GM12892 (cell line): ENCODE data around the gene SCARB1.

ENCODE experiments used
- DNase-seq: peaks from one replicate; pipeline ENCODE4 v3.0.0; 2011; ENCODE audit not compliant: insufficient read length
- FAIRE-seq: peaks from 2 replicates; lab custom pipeline; 2011; peaks lifted over from hg19 to GRCh38; lab: Jason Lieb, UNC
- POLR2A ChIP-seq: IDR thresholded peaks from 2 replicates; pipeline ENCODE4 v1.6.1; 2011; ENCODE audit warnings: low read depth, low read length, control low read depth
- POLR2AphosphoS5 ChIP-seq: IDR thresholded peaks from 2 replicates; pipeline ENCODE4 v1.6.1; 2011; ENCODE audit warnings: low read depth, low read length, control low read depth
- TAF1 ChIP-seq: IDR thresholded peaks from 2 replicates; pipeline ENCODE4 v1.6.1; 2011; ENCODE audit warnings: low read depth, mild to moderate bottlenecking, control low read depth, low read length, borderline replicate concordance

The SCARB1 gene

DNA sequence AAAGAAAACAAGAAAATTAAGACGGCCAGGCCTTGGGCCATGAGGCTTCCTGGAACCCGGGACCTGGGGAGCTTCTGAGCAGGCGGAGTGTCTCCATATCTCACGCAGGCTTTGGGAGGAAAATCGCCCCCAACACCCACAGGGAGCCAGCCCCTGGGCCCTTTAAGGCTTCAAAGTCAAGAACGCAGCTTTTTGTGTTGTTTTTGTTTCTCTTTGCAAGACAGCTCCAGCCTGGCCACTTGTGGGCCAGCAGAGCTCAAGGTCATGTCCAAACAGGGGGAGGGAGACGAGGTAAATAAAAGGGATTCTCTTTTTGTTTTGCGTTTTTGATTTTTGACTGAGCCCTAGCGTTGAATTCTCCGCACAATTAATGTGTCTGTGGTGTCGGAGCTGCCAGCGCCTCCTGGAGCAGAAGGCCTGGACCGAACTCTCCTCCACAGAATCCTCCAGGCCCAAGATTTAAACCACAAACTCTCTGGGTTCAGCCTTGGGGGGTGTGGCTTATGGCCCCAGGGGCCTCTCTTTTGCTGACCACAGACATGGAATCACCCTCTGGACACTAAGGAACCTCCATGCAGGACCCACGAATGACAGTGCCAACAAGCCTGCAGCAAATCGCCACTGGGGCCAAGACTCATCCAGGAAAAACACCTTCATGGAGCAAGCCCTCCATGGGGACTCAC lies 8.2 kb downstream of the SCARB1 start:
- no peak for DNase-seq
- no peak for FAIRE-seq
- no peak for TF ChIP-seq POLR2A
- TF ChIP-seq TAF1, result no peak
- TF ChIP-seq POLR2AphosphoS5, result no peak

DNA sequence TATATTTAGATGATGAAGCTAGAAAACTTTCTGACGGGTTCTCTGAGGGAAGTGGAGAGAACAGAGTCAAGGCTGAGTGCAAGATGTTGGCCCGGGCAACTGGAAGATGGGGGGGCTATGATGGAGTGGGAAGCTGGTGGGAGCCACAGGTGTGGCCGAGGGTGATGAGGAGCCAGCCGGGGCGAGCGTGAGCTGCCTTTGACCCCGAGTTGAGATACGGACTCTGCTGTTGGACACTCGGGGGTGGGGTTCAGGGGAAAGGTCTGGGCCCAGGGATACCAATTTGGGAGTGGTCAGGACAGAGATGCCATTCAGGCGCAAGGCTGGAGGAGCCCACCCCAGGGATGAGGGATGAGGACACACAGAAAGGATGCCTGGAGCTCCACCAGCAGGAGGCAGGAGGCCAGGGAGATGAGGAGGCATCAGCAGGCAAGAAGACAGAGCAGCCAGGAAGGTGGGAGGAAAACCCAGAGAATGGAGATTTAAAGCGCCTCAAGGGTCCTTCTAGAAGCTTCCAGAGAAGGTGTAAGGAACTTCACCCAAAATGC lies 9.0 kb downstream of the SCARB1 start:
- no peak for FAIRE-seq
- no peak for TF ChIP-seq POLR2AphosphoS5
- TF ChIP-seq POLR2A, result no peak
- TF ChIP-seq TAF1, result no peak
- no peak for DNase-seq

DNA sequence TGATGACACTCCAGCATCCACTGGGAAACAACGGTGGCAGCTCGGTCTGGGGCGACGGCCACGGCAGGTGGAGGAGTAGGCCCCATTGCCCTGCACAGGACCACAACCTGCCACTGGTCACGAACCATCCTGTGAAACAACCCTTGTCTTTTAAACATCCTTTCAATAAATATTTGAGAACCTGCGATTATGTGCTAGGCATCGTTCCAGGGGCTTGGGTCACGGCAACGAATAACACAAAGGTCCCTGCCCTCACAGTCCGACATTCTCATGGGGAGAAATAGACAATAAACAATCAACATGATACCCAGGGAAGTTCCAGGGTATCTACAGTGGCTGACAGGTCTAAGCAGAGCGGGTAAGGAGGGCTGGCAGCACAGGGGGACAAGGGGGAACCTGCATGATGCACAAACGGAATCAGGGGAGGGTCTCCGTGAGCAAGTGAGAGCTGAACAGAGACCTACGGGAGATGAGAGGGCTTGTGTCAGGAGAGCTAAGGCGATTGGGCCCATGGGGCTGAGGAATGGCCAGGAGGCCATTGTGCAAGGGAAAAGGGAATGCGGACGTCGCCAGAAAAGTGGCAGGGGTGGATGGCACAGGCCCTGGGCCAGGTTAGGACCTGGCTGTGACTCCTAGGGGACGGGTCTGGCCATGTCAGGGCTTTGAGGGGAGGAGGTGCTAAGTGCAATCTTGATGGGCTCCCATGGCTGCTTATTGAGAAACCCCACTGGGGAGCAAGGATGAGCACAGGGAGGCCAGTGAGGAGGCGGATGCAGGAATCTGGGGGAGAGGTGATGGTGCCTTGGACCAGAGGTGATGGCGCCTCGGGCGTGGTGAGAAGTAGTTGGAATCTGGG lies 9.7 kb downstream of the SCARB1 start:
- no peak for TF ChIP-seq POLR2A
- no peak for TF ChIP-seq TAF1
- no peak for DNase-seq
- no peak for FAIRE-seq

DNA sequence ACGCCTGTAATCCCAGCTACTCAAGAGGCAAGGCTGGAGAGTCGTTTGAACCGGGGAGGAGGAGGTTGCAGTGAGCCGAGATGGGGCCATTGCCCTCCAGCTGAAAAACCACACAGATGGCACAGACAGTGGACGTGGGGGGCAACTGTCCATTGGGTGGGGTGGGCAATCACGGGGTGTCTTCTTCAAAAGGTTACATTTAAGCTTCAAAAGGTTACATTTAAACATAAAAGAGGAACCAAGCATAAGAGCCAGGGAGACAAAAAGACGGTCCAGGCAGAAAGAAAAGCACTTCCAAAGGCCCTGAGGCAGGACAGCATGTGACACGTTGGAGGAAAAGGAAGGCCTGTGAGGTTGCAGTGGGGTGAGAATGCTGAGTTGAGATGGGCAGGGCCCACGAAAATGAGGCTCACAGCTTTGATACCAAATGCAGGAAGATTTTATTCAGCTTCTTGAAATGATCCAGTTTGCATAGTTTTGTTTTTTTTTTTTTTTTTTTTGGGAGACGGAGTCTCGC lies 10.7 kb downstream of the SCARB1 start:
- no peak for TF ChIP-seq POLR2A
- no peak for TF ChIP-seq TAF1
- no peak for TF ChIP-seq POLR2AphosphoS5
- DNase-seq, result no peak
- no peak for FAIRE-seq

DNA sequence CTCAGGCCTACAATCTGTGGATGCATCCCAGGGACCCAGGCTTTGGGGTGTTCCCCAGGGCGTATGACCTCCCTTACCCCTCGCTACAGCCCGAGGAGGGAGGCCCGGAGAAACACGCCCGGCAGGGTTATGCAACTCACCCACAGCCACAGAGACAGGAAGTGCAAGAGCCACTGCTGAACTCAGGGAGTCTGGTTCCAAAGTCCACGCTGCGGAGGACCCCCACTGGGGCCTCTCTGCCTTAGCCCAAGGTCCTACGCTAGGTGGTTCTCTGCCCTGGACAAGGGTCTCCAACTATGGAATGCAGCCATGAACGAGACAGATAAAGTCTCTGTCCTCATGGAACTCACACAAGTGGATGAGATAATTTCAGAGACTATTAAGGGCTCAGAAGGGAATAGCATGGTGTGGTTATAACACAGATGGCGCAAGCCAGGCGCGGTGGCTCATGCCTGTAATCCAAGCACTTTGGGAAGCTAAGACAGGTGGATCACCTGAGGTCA lies 11.3 kb downstream of the SCARB1 start:
- TF ChIP-seq POLR2A (no peak), TAF1 (no peak), POLR2AphosphoS5 (no peak)
- DNase-seq (no peak), FAIRE-seq (no peak)

DNA sequence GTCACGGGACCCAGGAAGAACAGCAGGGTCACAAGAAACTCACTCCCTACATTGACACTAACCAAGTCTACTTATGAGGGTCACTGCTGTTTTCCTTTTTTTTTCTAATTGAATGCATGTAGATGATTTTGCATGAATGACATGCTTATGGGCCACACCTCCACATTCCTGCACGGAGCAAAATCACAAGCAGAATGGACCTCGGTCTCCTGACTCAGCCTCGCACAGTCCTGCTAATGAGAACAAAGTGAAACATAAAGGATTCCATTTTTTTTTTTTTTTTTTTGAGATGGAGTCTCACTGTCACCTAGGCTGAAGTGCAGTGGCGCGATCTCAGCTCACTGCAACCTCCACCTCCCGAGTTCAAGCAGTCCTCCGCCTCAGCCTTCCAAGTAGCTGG lies 12.3 kb downstream of the SCARB1 start:
- TF ChIP-seq POLR2A (no peak), POLR2AphosphoS5 (no peak), TAF1 (no peak)
- DNase-seq, result no peak
- no peak for FAIRE-seq

GRCh38 chr12:124849382-124849781 lies 14.3 kb downstream of the SCARB1 start:
- DNase-seq, result no peak
- FAIRE-seq, result no peak
- TF ChIP-seq POLR2AphosphoS5 (no peak), TAF1 (no peak), POLR2A (no peak)

GRCh38 chr12:124848621-124849380 lies 14.9 kb downstream of the SCARB1 start:
- DNase-seq (no peak), FAIRE-seq (no peak)
- TF ChIP-seq POLR2A, result no peak
- TF ChIP-seq TAF1, result no peak
- no peak for TF ChIP-seq POLR2AphosphoS5

DNA sequence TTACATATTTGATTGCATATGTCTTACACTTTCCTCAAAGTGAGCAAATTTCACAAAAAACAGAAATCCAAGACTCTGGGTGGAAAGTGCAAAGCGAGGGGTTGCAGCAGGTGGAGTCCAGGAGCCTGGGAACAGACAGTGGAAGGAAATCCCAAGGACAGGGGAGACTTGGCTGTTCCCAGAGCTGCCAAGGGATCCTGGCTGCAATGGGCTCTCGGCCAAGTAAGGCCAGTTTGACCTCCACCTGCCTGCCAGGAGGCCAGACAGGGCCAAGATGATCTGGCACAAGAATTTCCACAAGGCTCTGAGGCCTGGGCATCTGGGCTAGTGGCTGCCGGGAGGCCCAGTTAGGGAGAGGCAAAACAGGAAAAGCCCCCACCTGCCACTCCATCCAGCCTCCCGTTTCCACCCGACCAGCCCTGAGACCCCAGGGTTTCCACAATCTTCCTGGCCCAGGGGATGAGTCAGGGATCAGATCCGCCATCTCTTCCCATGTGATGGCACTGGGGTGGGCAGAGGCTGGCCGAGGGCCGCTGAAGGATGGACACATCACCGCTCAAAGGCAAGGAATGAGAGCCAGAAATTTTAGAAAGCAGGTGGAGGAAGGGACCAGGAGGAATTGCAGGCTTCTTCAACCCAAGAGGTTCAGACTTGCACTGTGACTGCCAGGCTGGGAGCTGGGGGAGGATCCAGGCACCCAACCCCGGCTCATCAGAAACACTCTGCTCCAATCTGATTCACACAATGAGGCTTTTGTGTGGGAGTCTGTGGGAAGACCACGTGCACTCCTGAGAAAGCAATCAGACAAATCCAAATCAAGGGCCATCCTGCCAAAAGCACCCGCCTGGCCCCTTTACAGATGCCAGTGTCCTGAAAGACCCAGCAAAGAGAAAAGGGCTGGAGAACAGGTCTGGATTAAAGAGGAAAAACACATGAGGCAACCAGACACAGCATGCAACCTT lies 16.3 kb downstream of the SCARB1 start:
- no peak for DNase-seq
- TF ChIP-seq TAF1 (no peak), POLR2AphosphoS5 (no peak), POLR2A (no peak)
- FAIRE-seq, result no peak
